Activated T-helper 1 cell treated with anti-CD3 and anti-CD28 coated beads, Interleukin-12 subunit alpha, Interleukin-12 subunit beta, Interleukin-2, Interleukin-4 antibody, amounts not matched to agents 30 ng/mL and 10 ng/mL and 1 ng/mL, durations not matched to agents 14 hours and 24 hours and 36 hours (primary cell): ENCODE measurements around the gene ITGB1. TPM values are rescaled to one million over a fixed set of nuclear protein-coding genes. Genes with fewer than 3 reads are reported as not detected.
A peak's percentile ranks its signal among the peaks of the same experiment; 100 is the strongest.

Experiments
- DNase-seq: peaks from one replicate; pipeline ENCODE4 v3.0.0; 2021; ENCODE audit warnings: low spot score
- H3K27ac Mint-ChIP-seq: one replicate; pipeline ENCODE4 v1.8.0; 2021; ENCODE audit warnings: mild to moderate bottlenecking, mixed read lengths
- H3K27me3 Mint-ChIP-seq: one replicate; pipeline ENCODE4 v1.8.0; 2022; ENCODE audit warnings: mild to moderate bottlenecking, moderate library complexity, mixed read lengths; ENCODE audit not compliant: insufficient read depth
- H3K36me3 Mint-ChIP-seq: one replicate; pipeline ENCODE4 v1.8.0; 2021; ENCODE audit warnings: low read depth, mixed read lengths
- H3K4me1 Mint-ChIP-seq: one replicate; pipeline ENCODE4 v1.8.0; 2021; ENCODE audit warnings: low read depth, mixed read lengths
- H3K4me3 Mint-ChIP-seq: one replicate; pipeline ENCODE4 v1.8.0; 2021; ENCODE audit warnings: mild to moderate bottlenecking, moderate library complexity, mixed read lengths
- H3K9me3 Mint-ChIP-seq: one replicate; pipeline ENCODE4 v1.8.0; 2021; ENCODE audit warnings: mixed read lengths
- intact Hi-C: fragments of 100-400 bp; cut with micrococcal nuclease; formaldehyde crosslinking; loops from one replicate; pipeline ENCODE4 v1.15.1; 2024
- total RNA-seq: library from RNA; stranded (reverse); gene quantifications from 2 replicates; pipeline ENCODE4 v1.2.3, GENCODE V29; 2022

Gene ITGB1
- total RNA-seq, 1 donor from 2014 or later: 51.4 TPM

GRCh38 chr10:32949221-32949678, 8.8 kb downstream of the ITGB1 start:
- Mint-ChIP-seq H3K4me3 (no peak overlapping the region), H3K4me1 (peaks cover 32% of the 10 kb centered on the region), H3K27ac (no peak overlapping the region), H3K9me3 (no peaks in the 10 kb centered on the region), H3K27me3 (no peaks in the 10 kb centered on the region), H3K36me3 (peaks cover 11% of the 10 kb centered on the region)
- DNase-seq: no peak
- intact Hi-C loops: no loop called here

GRCh38 chr10:32948451-32948850, 9.6 kb downstream of the ITGB1 start:
- H3K36me3 Mint-ChIP-seq: peaks cover 11% of the 10 kb centered on the region
- H3K27me3 Mint-ChIP-seq: no peaks in the 10 kb centered on the region
- no peak overlapping the region for H3K4me3 Mint-ChIP-seq
- intact Hi-C loops: no loop called here
- H3K9me3 Mint-ChIP-seq: no peaks in the 10 kb centered on the region
- H3K4me1 Mint-ChIP-seq: peaks cover 31% of the 10 kb centered on the region
- no peak overlapping the region for H3K27ac Mint-ChIP-seq
- DNase-seq: no peak

GRCh38 chr10:32947586-32947985, 10.4 kb downstream of the ITGB1 start:
- Mint-ChIP-seq H3K4me3 (no peak overlapping the region), H3K27me3 (no peaks in the 10 kb centered on the region)

GRCh38 chr10:32946108-32946507, 11.9 kb downstream of the ITGB1 start:
- no peak overlapping the region for H3K27ac Mint-ChIP-seq
- intact Hi-C loops: no loop called here

More at GRCh38 chr10:32947586-32947985, 10.4 kb downstream of the ITGB1 start:
- DNase-seq: no peak
- Mint-ChIP-seq H3K4me1 (peaks cover 35% of the 10 kb centered on the region), H3K27ac (no peak overlapping the region), H3K9me3 (no peaks in the 10 kb centered on the region), H3K36me3 (peaks cover 11% of the 10 kb centered on the region)
- intact Hi-C loops: no loop called here

GRCh38 chr10:32943854-32944661, 14.0 kb downstream of the ITGB1 start:
- Mint-ChIP-seq H3K4me3 (no peak overlapping the region), H3K36me3 (peaks cover 3% of the 10 kb centered on the region), H3K27me3 (no peaks in the 10 kb centered on the region), H3K27ac (no peak overlapping the region), H3K9me3 (no peaks in the 10 kb centered on the region), H3K4me1 (peaks cover 14% of the 10 kb centered on the region)
- intact Hi-C loops: no loop called here
- no peak for DNase-seq

More at GRCh38 chr10:32946108-32946507, 11.9 kb downstream of the ITGB1 start:
- no peaks in the 10 kb centered on the region for H3K27me3 Mint-ChIP-seq
- peaks cover 11% of the 10 kb centered on the region for H3K36me3 Mint-ChIP-seq
- H3K4me3 Mint-ChIP-seq: no peak overlapping the region
- H3K4me1 Mint-ChIP-seq: peaks cover 31% of the 10 kb centered on the region
- DNase-seq: no peak
- no peaks in the 10 kb centered on the region for H3K9me3 Mint-ChIP-seq

GRCh38 chr10:32943395-32943794, 14.6 kb downstream of the ITGB1 start:
- H3K36me3 Mint-ChIP-seq: peaks cover 2% of the 10 kb centered on the region
- H3K27ac Mint-ChIP-seq: peak overlapping the region; percentile 16
- H3K4me3 Mint-ChIP-seq: no peak overlapping the region
- peaks cover 17% of the 10 kb centered on the region for H3K4me1 Mint-ChIP-seq
- no peaks in the 10 kb centered on the region for H3K9me3 Mint-ChIP-seq
- intact Hi-C loops: no loop called here
- no peak for DNase-seq
- no peaks in the 10 kb centered on the region for H3K27me3 Mint-ChIP-seq

GRCh38 chr10:32942081-32942480, 15.9 kb downstream of the ITGB1 start:
- H3K9me3 Mint-ChIP-seq: no peaks in the 10 kb centered on the region

GRCh38 chr10:32941357-32941756, 16.7 kb downstream of the ITGB1 start:
- H3K9me3 Mint-ChIP-seq: no peaks in the 10 kb centered on the region
- H3K36me3 Mint-ChIP-seq: peaks cover 2% of the 10 kb centered on the region
- peaks cover 19% of the 10 kb centered on the region for H3K4me1 Mint-ChIP-seq
- H3K27me3 Mint-ChIP-seq: no peaks in the 10 kb centered on the region
- H3K27ac Mint-ChIP-seq: no peak overlapping the region
- H3K4me3 Mint-ChIP-seq: no peak overlapping the region
- no peak for DNase-seq
- intact Hi-C loops: no loop called here

More at GRCh38 chr10:32942081-32942480, 15.9 kb downstream of the ITGB1 start:
- intact Hi-C loops: no loop called here
- no peak for DNase-seq
- Mint-ChIP-seq H3K4me1 (peaks cover 19% of the 10 kb centered on the region), H3K4me3 (no peak overlapping the region), H3K36me3 (peaks cover 2% of the 10 kb centered on the region), H3K27me3 (no peaks in the 10 kb centered on the region), H3K27ac (no peak overlapping the region)

GRCh38 chr10:32940321-32941301, 17.4 kb downstream of the ITGB1 start:
- Mint-ChIP-seq H3K27ac (no peak overlapping the region), H3K27me3 (no peaks in the 10 kb centered on the region), H3K4me3 (no peak overlapping the region)

GRCh38 chr10:32939296-32940111, 18.5 kb downstream of the ITGB1 start:
- intact Hi-C loops: no loop called here
- no peak for DNase-seq
- H3K36me3 Mint-ChIP-seq: peaks cover 6% of the 10 kb centered on the region
- peaks cover 16% of the 10 kb centered on the region for H3K4me1 Mint-ChIP-seq
- H3K9me3 Mint-ChIP-seq: no peaks in the 10 kb centered on the region
- no peak overlapping the region for H3K27ac Mint-ChIP-seq
- H3K27me3 Mint-ChIP-seq: no peaks in the 10 kb centered on the region
- H3K4me3 Mint-ChIP-seq: no peak overlapping the region

More at GRCh38 chr10:32940321-32941301, 17.4 kb downstream of the ITGB1 start:
- no peak for DNase-seq
- H3K9me3 Mint-ChIP-seq: no peaks in the 10 kb centered on the region
- peaks cover 3% of the 10 kb centered on the region for H3K36me3 Mint-ChIP-seq
- intact Hi-C loops: no loop called here
- H3K4me1 Mint-ChIP-seq: peaks cover 16% of the 10 kb centered on the region

GRCh38 chr10:32938554-32939061, 19.4 kb downstream of the ITGB1 start:
- H3K4me3 Mint-ChIP-seq: no peak overlapping the region
- H3K27me3 Mint-ChIP-seq: no peaks in the 10 kb centered on the region
- peaks cover 6% of the 10 kb centered on the region for H3K36me3 Mint-ChIP-seq
- H3K9me3 Mint-ChIP-seq: no peaks in the 10 kb centered on the region
- no peak for DNase-seq
- no peak overlapping the region for H3K27ac Mint-ChIP-seq
- intact Hi-C loops: loop anchor here (1.0 kb wide), 1 partner anchor 45 kb away; no protein-coding TSS in a partner anchor
- H3K4me1 Mint-ChIP-seq: peaks cover 11% of the 10 kb centered on the region

GRCh38 chr10:32937911-32938424, 20.1 kb downstream of the ITGB1 start:
- intact Hi-C loops: loop anchor here (1.0 kb wide), 1 partner anchor 45 kb away; no protein-coding TSS in a partner anchor
- DNase-seq: no peak
- Mint-ChIP-seq H3K27me3 (no peaks in the 10 kb centered on the region), H3K27ac (no peak overlapping the region), H3K4me3 (no peak overlapping the region), H3K36me3 (peaks cover 7% of the 10 kb centered on the region), H3K4me1 (peaks cover 6% of the 10 kb centered on the region), H3K9me3 (no peaks in the 10 kb centered on the region)
